GM19023 (cell line): Measurements from ENCODE around the gene RAP2C.

Experiments
- ATAC-seq: cut with Tn5 transposase; IDR thresholded peaks from one replicate; pipeline ENCODE4 v1.9.1; 2021; ENCODE audit warnings: mild to moderate bottlenecking, moderate library complexity; ENCODE audit not compliant: unreplicated experiment

The RAP2C gene

DNA sequence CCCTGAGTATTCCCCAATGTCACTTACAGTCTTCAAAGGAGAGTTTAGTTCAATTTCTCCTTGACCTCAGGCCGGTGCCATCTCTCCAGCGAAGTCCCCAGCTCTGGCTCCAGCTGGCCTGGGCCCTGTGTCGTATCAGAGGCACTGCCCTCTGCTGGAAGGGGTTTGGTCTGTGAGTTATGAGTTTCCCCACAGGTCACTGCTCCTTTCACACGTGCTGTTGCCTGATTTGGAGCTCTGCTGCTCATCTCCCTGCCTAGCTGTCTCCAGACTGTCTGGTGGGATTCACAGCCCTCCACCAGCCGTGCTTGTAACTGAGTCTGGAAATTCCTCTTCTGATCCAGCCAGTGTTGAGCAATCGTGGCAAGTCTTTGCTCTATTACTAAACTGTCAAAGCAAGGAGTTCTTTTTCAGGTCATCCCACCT is at the start of gene RAP2C:
Gene RAP2C, minus strand, starts transcription at position 105 of the 426 bp plus-strand sequence. CDS start 2,179 bp downstream, outside the sequence.
- peak; percentile 54 for ATAC-seq

DNA sequence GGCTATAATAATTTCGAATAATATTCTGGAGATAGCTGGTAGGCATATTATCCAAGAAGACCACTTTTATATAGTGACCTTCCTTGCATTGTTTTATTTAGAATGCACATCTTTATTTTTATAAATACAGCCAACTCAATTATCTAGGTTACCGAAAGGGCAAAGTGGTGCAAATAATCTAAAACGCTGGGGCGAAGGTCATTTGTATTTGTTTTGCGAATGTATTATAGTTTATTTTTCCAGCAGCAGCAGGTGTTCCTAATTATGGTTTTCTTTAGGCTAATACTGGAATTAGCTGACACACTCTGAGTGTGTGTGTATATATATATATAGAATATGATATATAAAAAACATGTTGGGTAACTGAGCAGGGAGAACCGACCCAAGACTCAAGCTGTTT is 48.1 kb upstream of the RAP2C start:
- ATAC-seq = no peak

DNA sequence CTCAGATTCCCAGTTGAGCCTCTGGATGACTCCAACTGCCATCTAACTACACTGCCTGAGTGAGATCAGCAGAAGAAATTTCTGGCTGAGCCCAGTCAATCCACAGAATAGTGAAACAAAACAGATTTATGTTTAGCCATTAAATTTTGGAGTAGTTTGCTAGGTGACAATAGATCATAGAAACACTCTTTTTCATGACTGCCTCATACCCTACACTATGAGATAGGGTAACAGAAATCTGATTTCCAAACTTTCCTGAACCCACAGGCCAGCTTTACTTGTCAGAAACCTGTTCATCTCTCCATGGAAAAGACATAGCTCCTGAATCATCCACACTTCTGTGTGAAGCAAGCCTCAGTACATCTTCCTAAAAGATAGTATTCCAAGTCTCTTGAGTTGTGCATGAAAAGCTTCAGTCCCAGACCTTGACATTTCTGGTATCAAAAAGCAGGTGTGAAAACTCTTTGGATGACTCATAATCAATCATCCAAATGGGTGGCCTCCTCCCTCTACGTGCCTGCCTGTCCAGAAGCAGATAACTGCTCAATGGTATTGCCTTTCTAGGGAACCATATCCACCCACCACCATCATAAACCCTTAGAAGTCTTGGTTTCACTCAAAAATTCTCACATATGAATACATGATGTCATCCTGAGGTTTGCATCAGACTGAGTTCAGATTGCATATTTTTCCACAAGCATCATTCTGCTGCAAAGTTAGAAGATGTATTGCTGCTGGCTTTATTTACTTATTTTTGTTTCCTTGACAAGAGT is 47.5 kb upstream of the RAP2C start:
- no peak for ATAC-seq

DNA sequence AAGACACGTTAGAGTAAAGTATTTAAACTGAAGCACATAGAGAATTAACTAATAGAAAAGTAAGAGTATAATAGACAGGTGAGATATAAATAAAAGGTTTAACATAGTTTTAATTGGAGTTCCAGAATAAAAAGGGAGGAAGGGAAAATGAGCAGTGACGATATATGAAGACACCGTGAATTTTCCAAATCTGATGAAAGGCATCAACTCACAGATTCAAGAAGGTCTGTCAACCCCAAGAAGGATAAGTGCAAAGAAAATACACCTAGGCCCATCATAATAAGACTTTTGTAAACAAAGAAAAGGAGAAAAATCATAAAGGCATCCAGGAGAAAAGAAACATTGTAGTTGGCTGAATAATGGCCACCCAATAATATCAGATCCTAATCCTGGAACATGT is 43.9 kb upstream of the RAP2C start:
- no peak for ATAC-seq

DNA sequence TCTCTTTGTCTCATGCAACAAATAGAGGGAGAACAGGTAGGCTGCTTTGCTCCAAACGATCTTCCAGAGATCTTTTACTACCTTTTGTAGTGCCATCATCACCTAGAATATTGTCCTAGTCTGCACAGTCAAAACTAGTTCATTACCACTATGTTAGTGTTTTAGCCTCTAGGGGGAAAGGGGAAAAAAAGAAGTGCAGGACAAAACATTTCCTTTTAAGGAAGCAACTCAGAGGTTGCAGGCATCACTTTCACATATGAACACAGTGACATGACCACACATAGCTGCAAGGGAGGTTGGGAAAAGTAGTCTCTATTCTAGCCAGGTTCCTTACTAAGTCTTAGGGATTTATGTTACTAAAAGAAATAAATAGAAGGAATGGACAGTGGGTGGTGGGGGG is 39.3 kb upstream of the RAP2C start:
- ATAC-seq = no peak

DNA sequence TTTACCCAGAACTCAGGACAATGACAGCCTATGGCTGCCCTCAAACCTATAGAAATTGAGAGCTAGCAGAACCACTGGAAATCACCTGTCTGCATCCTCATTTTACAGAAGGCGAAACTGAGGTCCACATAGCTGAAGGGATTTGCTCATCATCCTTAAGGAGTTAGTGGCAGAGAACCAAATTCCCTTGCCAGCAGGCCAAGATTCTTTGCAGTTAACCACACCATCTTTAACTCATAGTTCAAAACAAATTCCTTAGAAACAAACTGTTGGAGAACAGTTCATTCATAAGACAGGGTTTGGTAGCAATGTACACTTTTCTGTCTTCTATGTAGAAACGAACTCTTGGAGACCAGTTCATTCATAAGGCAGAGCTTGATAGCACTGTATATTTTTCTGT is 37.9 kb upstream of the RAP2C start:
- no peak for ATAC-seq

DNA sequence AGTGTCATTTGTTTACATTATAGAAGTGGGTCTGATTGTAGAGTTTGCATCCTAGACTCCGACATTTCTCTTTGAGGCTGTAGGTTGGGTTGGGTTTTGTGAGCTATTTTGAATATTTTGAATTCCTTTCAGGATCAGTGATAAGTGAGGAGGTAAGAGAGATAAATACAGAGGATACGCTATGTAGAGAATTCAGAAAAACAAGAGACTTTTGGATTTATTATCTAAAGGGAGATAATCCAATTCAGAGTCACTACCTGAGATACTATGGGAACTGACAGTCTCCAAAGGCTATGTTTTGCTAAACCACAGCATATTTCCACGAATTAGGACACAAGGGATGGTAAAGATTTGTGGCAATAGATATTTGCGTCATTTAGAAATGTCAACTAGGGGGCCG is 16.9 kb upstream of the RAP2C start:
- no peak for ATAC-seq

DNA sequence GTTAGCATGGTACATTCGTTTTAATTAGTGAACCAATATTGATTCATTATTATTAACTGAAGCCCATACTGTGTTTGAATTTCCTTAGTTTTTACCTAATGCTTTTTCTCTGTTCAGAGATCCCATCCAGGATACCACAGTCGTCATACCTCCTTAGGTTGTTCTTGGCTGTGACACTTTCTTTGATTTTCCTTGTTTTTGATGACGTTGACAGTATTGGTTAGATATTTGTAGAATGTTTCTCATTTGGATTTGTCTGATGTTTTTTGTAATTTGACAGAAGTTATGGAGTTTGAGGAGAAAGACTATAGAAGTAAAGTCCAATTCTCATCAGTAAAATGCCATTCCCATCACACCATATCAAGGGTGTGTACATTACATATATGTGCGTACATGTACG is 16.2 kb upstream of the RAP2C start:
- ATAC-seq = no peak

DNA sequence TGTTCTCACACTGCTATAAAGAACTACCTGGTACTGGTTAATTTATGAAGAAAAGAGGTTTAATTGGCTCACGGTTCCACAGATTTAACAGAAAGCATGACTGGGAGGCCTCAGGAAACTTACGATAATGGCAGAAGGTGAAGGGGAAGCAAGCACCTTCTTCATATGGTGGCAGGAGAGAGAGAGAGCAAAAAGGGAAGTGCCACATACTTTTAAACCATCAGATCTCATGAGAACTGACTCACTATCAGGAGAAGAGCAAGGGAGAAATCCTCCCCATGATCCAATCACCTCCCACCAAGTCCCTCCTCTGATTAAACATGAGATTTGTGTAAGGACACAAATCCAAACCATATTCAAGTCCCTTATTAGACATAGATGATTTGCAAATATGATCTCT is 12.3 kb upstream of the RAP2C start:
- ATAC-seq = no peak

DNA sequence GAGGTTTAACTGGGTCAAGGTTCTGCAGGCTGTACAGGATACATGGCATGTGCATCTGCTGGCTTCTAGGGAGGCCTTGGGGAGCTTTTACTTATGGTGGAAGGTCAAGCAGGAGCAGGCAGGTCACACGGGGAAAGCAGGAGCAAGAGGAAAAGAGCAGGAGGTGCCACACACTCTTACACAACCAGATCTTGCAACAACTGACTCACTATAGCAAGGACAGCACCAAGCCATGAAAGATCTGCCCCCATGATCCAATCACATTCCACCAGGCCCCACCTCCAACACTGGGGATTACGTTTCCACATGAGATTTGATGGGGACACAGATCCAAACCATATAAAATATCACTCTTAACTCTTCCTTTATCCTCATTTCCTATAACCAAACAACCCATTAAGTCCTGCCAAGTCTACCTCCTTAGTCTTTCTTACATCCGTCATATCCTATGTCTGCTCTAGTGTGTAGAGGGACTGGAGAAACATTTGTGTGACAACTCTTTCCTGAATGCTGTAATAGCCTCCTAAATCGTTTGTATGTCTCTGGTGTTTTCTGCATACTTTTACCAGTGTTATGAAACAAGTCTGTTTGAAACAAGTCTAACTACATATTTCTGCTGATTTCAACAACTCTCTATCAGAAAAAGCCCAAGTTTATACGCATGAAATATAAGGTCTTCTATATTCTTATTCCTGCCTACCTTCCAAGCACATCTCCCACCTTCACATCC is 8.3 kb upstream of the RAP2C start:
- no peak for ATAC-seq

DNA sequence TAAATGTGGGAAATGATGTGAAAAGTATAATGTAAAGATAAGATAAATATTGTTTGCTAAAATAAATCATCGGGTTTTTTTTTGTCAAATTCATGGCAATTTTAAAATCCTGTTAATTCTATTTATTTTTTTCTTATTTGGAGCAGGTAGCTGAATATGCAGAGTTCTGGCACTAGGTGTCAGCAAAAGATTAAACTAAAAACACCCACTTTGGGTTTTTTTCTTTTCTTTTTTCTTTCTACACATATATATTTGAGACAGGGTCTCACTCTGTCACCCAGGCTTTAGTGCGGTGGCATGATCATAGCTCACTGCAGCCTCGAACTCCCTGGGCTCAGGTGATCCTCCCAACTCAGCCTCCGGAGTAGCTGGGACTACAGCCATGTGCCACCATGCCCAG is 6.9 kb upstream of the RAP2C start:
- ATAC-seq = no peak

DNA sequence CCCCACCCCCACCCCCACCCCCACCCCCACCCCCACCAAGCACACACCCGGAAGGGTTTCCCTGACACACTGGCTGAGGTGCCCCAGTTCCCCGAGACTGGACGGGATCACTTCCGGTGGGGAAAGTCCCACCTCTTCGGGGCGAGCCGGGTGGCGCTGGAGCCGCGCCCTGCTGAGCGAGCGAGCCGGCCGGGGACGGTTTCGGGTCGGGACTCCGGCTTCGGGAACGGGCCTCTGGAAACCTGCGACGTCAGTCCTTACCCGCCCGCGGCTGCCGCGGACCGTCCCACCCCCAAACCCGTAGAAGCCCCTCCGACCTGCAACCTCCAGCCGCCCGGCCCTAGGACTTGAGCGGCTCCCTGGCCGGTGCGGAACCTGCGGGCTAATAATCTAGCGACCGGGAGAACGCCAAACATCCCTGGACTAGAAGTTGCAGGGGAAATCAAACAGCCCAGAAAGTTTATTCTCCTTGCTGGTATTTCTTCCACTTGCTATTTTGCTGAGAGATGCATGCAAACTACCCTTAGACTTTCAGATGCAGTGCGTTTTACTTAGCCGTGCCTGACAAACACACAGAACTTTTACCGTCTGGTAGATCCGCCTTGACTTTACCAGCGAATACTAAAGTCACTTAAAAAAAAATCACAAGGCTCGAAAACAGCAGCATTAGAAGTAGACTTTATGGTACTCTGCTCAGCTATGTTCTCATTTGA is 991 bp downstream of the RAP2C start:
- ATAC-seq = peak; percentile 42

DNA sequence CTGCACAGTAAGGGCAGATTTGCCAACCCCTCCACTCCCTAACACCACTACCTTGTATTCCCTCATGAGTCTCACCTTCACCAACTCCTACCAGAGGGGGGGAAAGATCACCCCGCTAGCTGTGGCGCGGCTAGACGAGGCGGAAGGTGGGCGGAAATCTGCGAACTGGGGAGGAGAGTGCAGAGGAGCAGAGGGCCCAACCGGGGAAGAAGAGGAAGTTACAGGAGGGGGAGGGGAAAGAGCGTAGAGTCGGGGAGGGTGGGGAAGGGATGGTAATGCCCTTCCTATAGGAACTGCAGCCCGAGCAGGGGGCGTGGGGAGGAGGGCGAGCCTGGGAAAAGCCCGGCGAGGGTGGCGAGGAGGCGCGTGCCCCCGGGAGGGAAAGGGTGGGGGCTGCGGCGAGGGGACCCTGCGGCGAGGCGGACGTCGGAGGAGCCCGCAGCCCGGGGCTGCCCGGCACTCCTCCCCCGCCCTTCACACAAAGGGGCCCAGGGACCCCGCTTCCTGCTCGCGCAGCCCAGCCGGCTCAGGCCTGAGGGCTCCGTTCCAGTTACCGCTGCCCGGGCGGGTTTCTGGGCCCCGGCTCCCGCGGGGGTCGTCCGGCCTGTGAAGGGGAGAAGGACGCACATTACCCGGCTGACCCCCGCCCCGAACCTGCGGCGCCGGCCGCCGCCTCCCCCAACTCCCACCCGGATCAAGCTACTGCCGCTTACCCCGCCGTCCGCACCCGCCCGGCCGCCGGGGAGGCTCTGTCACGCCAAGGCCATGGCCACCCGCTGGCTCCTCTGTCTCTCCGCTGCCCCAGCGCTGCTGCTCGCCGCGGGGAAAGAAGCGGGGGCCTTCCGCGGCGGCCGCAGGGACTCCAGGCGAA is 1.8 kb downstream of the RAP2C start:
- peak; percentile 69 for ATAC-seq

DNA sequence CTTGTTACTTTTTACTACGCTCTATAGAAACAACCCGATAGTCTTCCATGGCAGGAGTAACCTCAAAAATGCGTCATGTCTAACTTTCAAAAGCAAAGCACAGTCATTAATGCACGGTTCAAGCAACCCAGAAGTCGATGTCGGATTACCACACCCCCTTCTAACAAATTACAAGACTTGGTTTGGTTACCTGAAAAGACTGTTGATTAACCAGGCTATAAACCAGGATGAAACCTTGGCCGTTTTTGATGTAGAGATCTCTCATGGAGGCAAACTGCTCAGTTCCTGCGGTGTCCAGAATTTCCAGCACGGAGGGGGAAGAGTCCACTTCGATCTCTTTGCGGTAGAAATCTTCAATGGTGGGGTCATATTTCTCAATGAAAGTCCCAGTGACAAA is 2.4 kb downstream of the RAP2C start:
- ATAC-seq = peak; percentile 12

DNA sequence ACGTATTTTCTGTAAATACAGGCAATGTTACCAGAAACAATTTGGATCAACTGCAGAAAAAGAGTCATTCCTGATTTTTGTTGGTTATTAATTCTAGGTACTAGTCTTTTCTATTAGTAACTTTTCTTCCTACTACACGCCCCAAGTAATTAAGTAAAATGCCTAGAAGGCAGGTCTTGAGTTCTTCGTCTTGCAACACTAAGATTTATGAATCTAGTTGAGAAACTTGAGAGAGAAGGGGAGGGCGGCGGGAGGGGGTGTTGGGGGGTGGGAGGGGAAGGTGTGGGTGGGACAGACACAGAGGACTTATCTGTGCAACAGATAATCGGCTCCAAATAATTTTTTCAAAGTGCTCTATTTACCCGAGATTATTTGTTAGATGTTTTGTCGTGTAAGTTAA is 3.0 kb downstream of the RAP2C start:
- no peak for ATAC-seq

DNA sequence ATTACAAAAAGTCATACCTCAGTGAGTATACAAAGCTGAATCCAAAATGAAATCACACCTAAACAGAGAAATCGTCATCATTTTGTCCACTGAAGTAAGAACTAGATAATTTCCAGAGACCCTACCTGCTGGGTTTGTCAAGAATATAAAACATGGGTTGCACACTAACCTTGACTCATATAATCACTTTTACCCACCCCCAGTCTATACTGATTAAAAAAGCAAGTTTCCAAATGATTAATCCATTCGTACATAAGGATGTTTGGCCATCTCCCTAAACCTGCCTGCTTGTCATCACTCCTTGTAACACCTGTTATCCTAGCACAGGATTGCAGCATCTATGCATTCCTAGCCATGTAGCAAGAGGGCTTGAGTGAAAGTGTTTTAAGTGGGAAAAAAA is 4.7 kb downstream of the RAP2C start:
- ATAC-seq = no peak

DNA sequence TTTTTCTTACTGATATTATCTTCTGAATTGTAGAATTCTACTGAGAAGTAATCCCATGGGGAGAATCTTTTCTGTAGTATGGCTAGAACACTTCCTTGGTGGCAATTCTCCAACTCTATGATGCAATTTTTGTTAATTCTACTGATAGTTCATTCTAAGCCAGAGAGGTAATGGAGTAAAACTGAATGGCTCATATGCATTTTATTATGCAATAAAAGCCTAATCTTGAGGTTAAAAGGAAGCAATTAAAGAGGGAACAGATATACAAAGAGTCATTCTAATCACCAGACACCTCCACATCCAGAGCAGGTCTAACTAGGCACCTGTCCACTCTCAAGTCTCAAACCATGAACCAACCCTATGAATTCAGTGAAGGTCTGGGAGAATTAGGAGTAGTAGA is 9.7 kb downstream of the RAP2C start:
- no peak for ATAC-seq

DNA sequence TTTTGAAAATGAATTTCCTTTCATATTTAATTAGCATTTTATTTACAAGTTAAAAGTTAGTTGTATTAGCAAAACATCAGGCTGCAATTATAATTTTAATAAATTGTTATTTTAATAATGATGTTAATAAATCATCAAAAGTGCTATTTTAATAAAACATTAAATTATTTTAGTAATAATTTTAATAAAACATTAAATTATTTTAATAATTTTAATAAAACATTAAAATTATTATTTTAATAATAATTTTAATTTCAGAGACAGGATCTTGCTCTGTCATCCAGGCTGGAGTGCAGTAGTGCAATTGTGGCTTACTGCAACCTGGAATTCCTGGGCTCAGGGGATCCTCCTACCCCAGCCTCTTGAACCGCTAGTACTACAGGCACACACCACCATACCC is 10.8 kb downstream of the RAP2C start:
- no peak for ATAC-seq

DNA sequence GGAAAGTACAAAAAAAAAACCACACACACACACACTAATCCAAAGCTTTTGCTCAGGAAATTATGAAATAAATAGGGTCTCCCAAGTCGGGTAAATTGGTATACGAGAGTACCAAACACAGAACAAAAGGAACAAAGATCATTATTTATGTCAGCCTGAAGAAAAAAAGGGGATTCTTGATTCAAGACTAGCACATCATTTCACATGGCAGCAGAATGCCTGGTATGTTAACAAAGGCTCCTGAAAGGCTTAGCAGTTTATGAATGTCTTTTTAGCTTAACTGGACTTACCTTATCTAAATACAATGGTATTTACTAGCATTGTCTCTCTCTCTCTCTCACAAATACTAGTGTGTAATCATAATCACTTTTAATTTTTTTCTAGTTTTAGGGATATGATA is 11.3 kb downstream of the RAP2C start:
- ATAC-seq = no peak

DNA sequence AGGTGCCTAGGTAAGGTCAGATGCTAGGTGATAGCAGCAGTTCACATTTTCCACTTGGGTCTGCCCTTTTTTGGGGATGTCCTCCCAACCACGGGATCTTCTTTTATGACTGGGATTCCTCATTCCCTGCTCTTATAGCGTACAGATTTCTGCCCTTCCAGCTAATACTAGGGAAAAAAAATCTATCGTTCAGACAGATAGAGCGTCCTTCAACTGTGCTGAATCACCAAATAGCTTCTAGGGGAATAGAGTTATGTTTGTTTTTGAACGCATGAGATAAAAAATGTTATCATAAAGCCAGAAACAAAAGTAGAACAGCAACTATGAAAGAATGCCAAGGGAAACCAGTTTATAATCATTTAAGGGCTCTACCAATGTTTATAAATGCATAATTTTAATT is 13.0 kb downstream of the RAP2C start:
- ATAC-seq = no peak

DNA sequence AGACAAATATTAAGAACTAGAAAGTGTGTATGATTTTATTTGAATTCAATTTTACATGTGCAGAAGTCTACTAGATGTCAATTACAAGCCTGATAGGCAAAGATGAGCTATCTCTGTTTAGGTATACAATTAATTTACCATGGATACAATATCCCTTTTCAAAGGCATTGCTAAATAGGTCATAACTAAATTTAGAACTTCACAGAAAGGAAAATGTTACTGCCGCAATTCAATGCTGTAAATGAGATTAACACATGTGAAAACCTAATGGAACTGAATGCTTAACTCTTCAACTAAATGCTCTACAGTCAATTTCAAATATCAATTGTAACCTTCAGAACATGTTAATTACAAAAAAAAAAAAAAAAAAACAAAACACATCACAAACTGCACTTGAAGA is 14.6 kb downstream of the RAP2C start:
- no peak for ATAC-seq
